Urinary bladder (tissue), 4 donors: ENCODE results near the gene ENTHD1. TPM values are rescaled to one million over a fixed set of nuclear protein-coding genes. Genes with fewer than 3 reads are reported as not detected.

Source experiments
- DNase-seq: peaks from one replicate; pipeline ENCODE4 v3.0.0-alpha.2; 2015; ENCODE audit errors: extremely low spot score
- H3K27ac ChIP-seq: one replicate; pipeline ENCODE4 v1.5.1; 2013; ENCODE audit warnings: low read depth, mild to moderate bottlenecking, moderate library complexity
- H3K36me3 ChIP-seq: one replicate; pipeline ENCODE4 v1.6.1; 2013; ENCODE audit warnings: mild to moderate bottlenecking, moderate library complexity; ENCODE audit not compliant: insufficient read depth
- H3K4me1 ChIP-seq: one replicate; pipeline ENCODE4 v1.6.1; 2013; ENCODE audit warnings: mild to moderate bottlenecking, moderate library complexity; ENCODE audit not compliant: insufficient read depth
- H3K4me3 ChIP-seq: one replicate; pipeline ENCODE4 v1.5.1; 2013; ENCODE audit warnings: low read depth, low read length
- WGBS: extraction: QIAGEN DNeasy Blood & Tissue Kit; methylation state at CpG from one replicate; pipeline ENCODE4 v1.1.7; 2013; 5-methylcytosine and 5-hydroxymethylcytosine counted together
- polyA plus RNA-seq: library from polyadenylated mRNA; stranded (reverse); fragments of 200-250 nt; gene quantifications from one replicate; pipeline ENCODE4 v1.2.3, GENCODE V29; 2013
- small RNA-seq: library from RNA; depleted of rRNA; stranded (forward); fragments of <200 nt; gene quantifications from one replicate; pipeline ENCODE3, GENCODE V24; 2014
- total RNA-seq: library from RNA; depleted of rRNA; stranded (reverse); fragments of >200 nt; gene quantifications from one replicate; pipeline ENCODE4 v1.2.3, GENCODE V29; 2014
- donor health status: healthy with polysubstance abuse.
- donor health status: healthy.

Gene ENTHD1
- total and polyA plus RNA-seq, 2 donors = not detected

DNA sequence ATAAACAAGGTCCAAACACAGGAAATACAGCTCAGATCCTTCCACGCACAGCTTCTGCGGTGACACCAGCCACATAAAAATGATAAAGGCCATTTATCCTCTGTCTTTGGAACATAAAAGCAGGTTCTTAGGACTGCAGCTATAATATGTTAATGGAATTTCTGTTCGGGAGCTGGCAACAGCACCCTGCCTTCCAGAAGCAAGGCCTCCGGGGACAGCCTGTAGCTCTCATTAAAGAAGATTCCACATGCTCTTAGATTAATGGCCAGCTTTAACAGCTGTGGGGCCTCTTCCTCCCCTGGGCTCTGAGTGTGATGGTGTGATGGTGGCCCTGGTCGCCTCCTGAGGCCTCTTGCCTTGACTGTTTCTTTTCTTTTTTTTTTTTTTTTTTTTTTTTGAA lies 185.7 kb downstream of the ENTHD1 start:
- Histone ChIP-seq H3K36me3 (no peaks in the 10 kb centered on the region), H3K27ac (no peak overlapping the region), H3K4me1 (no peaks in the 10 kb centered on the region), H3K4me3 (no peak overlapping the region)
- 66% methylated on average over 5 of the region's 5 CpGs for WGBS
- no peak for DNase-seq

DNA sequence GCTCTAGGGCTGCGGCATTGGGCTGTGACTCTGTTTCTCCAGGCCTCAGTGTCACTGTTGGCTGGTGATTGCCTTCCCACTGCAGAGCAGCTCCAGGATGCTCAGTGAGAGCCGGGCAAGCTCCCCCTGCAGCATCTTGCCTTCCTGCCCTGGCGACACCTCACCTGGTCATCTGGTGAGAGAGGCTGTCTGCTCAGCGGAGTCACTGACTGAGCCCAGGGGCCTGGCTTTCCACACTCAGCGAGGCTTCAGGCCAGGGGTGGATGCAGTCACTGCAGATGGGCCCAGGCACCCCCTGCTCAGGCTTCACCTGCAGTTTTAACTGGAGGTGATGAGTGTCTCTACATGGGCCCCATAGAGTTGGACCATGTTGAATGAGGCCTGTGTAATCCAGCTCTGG lies 186.2 kb downstream of the ENTHD1 start:
- Histone ChIP-seq H3K4me3 (no peak overlapping the region), H3K27ac (no peak overlapping the region), H3K4me1 (no peaks in the 10 kb centered on the region), H3K36me3 (no peaks in the 10 kb centered on the region)
- WGBS = 96% methylated on average over 5 of the region's 5 CpGs
- no peak for DNase-seq

- WGBS = 88% methylated on average over 27 of the region's 27 CpGs
- H3K27ac ChIP-seq = no peak overlapping the region
- H3K36me3 ChIP-seq = no peaks in the 10 kb centered on the region
- no peak for DNase-seq
- H3K4me3 ChIP-seq = no peak overlapping the region
- H3K4me1 ChIP-seq = no peaks in the 10 kb centered on the region
Measured at GRCh38 chr22:39706376-39707140, 187.0 kb downstream of the ENTHD1 start.

DNA sequence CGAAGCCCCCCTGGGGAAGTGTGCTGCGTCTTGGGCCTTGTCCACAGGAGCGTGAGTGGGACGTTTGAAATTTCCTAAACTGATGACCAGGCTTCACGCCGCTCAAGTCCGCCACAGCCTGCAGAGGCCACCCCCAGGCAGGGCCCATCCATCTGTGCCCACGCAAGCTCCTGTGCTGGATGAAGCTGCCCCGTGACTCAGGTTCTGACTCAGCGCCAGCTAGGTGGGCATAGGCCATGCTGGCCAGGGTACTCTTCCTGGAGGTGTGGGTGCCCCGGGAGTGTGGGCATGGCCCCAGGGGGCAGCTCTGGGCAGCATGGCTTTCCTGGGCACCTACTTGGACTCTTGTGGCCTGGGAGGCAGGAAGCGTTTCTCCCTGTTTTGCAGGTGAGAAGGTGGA lies 188.2 kb downstream of the ENTHD1 start:
- no peak for DNase-seq
- Histone ChIP-seq H3K36me3 (no peaks in the 10 kb centered on the region), H3K4me1 (no peaks in the 10 kb centered on the region), H3K4me3 (no peak overlapping the region), H3K27ac (no peak overlapping the region)
- WGBS = 97% methylated on average over 12 of the region's 12 CpGs

- no peaks in the 10 kb centered on the region for H3K4me1 ChIP-seq
- no peak overlapping the region for H3K4me3 ChIP-seq
- H3K27ac ChIP-seq = no peak overlapping the region
- 23% methylated on average over 17 of the region's 17 CpGs for WGBS
- no peak for DNase-seq
- no peaks in the 10 kb centered on the region for H3K36me3 ChIP-seq
Measured at GRCh38 chr22:39703928-39704639, 189.5 kb downstream of the ENTHD1 start.

- Histone ChIP-seq H3K27ac (no peak overlapping the region), H3K4me1 (no peaks in the 10 kb centered on the region), H3K36me3 (no peaks in the 10 kb centered on the region), H3K4me3 (no peak overlapping the region)
- 84% methylated on average over 8 of the region's 8 CpGs for WGBS
- DNase-seq = no peak
Measured at GRCh38 chr22:39703091-39703490, 190.5 kb downstream of the ENTHD1 start.

- no peak overlapping the region for H3K27ac ChIP-seq
- H3K36me3 ChIP-seq = no peaks in the 10 kb centered on the region
- H3K4me1 ChIP-seq = no peaks in the 10 kb centered on the region
- no peak for DNase-seq
- 84% methylated on average over 7 of the region's 7 CpGs for WGBS
- no peak overlapping the region for H3K4me3 ChIP-seq
Measured at GRCh38 chr22:39700565-39700964, 193.0 kb downstream of the ENTHD1 start.

DNA sequence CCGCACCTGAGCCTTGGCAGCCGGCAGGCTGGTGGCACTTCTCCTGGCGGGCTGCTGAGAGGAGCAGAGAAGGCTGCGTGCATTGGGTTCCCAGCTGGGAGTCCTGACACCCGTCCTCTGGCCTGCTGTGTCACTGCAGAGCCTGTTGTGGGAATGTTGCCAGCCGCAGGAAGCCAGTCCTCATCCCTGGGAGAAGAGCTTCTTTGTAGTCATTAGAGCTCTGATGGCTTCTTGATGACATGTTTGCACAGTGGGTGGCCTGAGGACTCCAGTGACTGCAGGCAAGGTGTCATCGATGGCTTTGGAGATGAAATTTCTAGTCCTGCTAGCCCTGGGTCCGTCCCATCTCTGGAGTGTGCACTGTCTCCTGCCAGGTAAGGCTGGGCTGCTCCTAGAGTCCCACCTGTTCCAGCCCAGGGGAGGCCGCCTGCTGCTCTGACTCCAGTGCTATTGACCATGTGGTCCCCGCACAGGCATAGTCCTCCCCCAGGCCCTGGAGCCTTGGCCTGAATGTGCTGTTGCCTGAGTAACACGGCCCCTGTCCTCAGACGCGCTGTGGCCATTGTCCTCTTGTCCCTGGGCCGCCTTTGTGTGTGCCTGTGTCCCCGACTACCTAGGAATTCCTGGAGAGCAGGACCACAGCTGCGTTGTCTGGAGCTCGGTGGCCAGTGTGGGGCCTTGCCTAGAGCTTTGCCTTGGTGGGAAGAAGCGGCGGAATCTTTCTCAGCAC lies 193.8 kb downstream of the ENTHD1 start:
- WGBS = 92% methylated on average over 19 of the region's 19 CpGs
- H3K4me3 ChIP-seq = no peak overlapping the region

GRCh38 chr22:39697790-39698430 lies 195.7 kb downstream of the ENTHD1 start:
- DNase-seq = no peak
- Histone ChIP-seq H3K27ac (no peak overlapping the region), H3K4me1 (no peaks in the 10 kb centered on the region), H3K4me3 (no peak overlapping the region), H3K36me3 (no peaks in the 10 kb centered on the region)
- 82% methylated on average over 14 of the region's 14 CpGs for WGBS

More for the DNA sequence above, 193.8 kb downstream of the ENTHD1 start:
- DNase-seq = no peak
- H3K27ac ChIP-seq = no peak overlapping the region
- no peaks in the 10 kb centered on the region for H3K36me3 ChIP-seq
- no peaks in the 10 kb centered on the region for H3K4me1 ChIP-seq

DNA sequence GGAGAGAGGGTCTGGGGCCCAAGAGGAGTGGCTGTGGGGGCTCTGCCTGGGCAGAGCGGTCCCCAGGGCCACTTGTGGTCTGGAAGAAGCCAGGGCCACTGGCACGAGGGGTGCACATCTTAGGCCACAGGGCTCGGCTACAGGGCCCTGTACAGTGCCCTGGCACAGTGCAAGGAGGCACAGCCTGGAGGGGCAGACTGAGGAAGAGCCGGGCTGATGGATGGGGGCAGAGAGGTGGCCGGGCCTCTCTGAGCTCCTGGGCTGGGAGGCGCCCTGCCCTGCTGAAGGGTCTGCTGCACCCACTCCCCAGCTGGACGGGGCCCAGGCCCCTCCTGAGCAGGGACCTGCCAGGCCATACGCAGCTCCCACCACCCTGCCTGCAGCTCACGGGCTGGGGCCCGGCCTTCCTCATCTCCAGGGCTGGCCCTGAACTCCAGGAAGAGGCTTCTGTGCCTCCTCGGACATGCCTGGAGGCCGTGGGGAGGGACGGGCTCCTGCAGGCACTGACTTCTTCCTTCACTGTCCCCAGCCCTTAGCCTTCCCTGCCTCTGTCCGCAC lies 199.5 kb downstream of the ENTHD1 start:
- WGBS = 68% methylated on average over 14 of the region's 14 CpGs
- no peak overlapping the region for H3K27ac ChIP-seq
- no peaks in the 10 kb centered on the region for H3K36me3 ChIP-seq
- H3K4me3 ChIP-seq = no peak overlapping the region
- no peaks in the 10 kb centered on the region for H3K4me1 ChIP-seq
- DNase-seq = no peak

Small RNA genes lying within 50 kb of the gene (small RNA-seq; reads per million reads assigned to genes)
- not detected for gene RN7SKP210

Other genes starting within 250 kb of the ENTHD1 start
- gene GRAP2, start 7.3 kb upstream of the ENTHD1 start, total RNA-seq = 3.2 TPM
- gene GRAP2, start 7.3 kb upstream of the ENTHD1 start, polyA plus RNA-seq = 1.7 TPM
- gene TMA7B, start 66.6 kb upstream of the ENTHD1 start, total RNA-seq = 0.26 TPM
- gene TMA7B, start 66.6 kb upstream of the ENTHD1 start, polyA plus RNA-seq = not detected
- gene FAM83F, start 101.2 kb upstream of the ENTHD1 start, total RNA-seq = 3.1 TPM
- gene FAM83F, start 101.2 kb upstream of the ENTHD1 start, polyA plus RNA-seq = 2.1 TPM